IMR-90 (cell line): Measurements from ENCODE around the gene DNTT. TPM values are rescaled to one million over a fixed set of nuclear protein-coding genes. Genes with fewer than 3 reads are reported as not detected.

Source experiments
- ATAC-seq: fragments of 200-7000 bp; cut with Tn5 transposase; 2 replicates; pipeline ENCODE4 v1.9.1; 2020; ENCODE audit warnings: low read depth, mild to moderate bottlenecking, moderate library complexity
- BruUV-seq: library from RNA; stranded (reverse); fragments of 400-500 nt; replicated peaks from 2 replicates; lab custom pipeline; 2021; lab: Mats Ljungman, UMichigan
- CTCF ChIA-PET: fragments of 300-600 bp; formaldehyde crosslinking; extraction: SDS; loops from one replicate; lab custom pipeline; 2021; ENCODE audit warnings: antibody characterized with exemption; lab: Yijun Ruan, JAX
- POLR2A ChIA-PET: fragments of 300-600 bp; sonication (Branson Sonifier 250); formaldehyde crosslinking; loops from one replicate; lab custom pipeline; 2022; ENCODE audit warnings: antibody characterized with exemption; ENCODE audit not compliant: unreplicated experiment; lab: Charles Lee
- DNase-seq: peaks from one replicate; pipeline ENCODE4 v3.0.0; 2013
- H2AFZ ChIP-seq: replicated peaks from 2 replicates; pipeline ENCODE3; 2013; ENCODE audit warnings: low read length, mild to moderate bottlenecking; ENCODE audit not compliant: poor library complexity
- H2AK5ac ChIP-seq: 2 replicates; pipeline ENCODE4 v1.6.1; 2013; ENCODE audit warnings: low read depth, low read length, inconsistent platforms
- H2AK9ac ChIP-seq: replicated peaks from 2 replicates; pipeline ENCODE3; 2013; ENCODE audit warnings: mild to moderate bottlenecking, low read depth, low read length, moderate library complexity; ENCODE audit not compliant: poor library complexity
- H2BK120ac ChIP-seq: 2 replicates; pipeline ENCODE4 v1.6.1; 2013; ENCODE audit warnings: low read depth, low read length, inconsistent platforms
- H2BK15ac ChIP-seq: 3 replicates; pipeline ENCODE4 v1.6.1; 2013; ENCODE audit warnings: low read depth, low read length, inconsistent platforms
- H2BK20ac ChIP-seq: 2 replicates; pipeline ENCODE4 v1.6.1; 2013; ENCODE audit warnings: low read depth, mild to moderate bottlenecking, inconsistent platforms, low read length, moderate library complexity
- H2BK5ac ChIP-seq: 2 replicates; pipeline ENCODE4 v1.6.1; 2013; ENCODE audit warnings: mild to moderate bottlenecking, low read depth, low read length, inconsistent platforms; ENCODE audit not compliant: poor library complexity, severe bottlenecking
- H3K14ac ChIP-seq: replicated peaks from 2 replicates; pipeline ENCODE4 v1.6.1; 2013; ENCODE audit warnings: low read depth, low read length, inconsistent platforms
- H3K18ac ChIP-seq: 2 replicates; pipeline ENCODE4 v1.6.1; 2013; ENCODE audit warnings: low read depth, low read length, control low read depth
- H3K23ac ChIP-seq: 2 replicates; pipeline ENCODE4 v1.6.1; 2013; ENCODE audit warnings: low read depth, low read length, inconsistent platforms
- H3K27ac ChIP-seq: 2 replicates; pipeline ENCODE4 v1.5.1; 2013; ENCODE audit warnings: mild to moderate bottlenecking, control low read depth, low read length; ENCODE audit not compliant: insufficient read depth
- H3K27me3 ChIP-seq: 2 replicates; pipeline ENCODE4 v1.6.1; 2013; ENCODE audit warnings: low read length; ENCODE audit not compliant: control insufficient read depth, insufficient read depth
- H3K36me3 ChIP-seq: 2 replicates; pipeline ENCODE4 v1.6.1; 2013; ENCODE audit warnings: low read length, mixed read lengths; ENCODE audit not compliant: control insufficient read depth, insufficient read depth
- H3K4ac ChIP-seq: 2 replicates; pipeline ENCODE4 v1.6.1; 2013; ENCODE audit warnings: low read depth, low read length, inconsistent platforms
- H3K4me1 ChIP-seq: 2 replicates; pipeline ENCODE4 v1.6.1; 2013; ENCODE audit warnings: low read length, mixed read lengths; ENCODE audit not compliant: control insufficient read depth, insufficient read depth
- H3K4me2 ChIP-seq: 2 replicates; pipeline ENCODE4 v1.6.1; 2013; ENCODE audit warnings: low read depth, mild to moderate bottlenecking, control low read depth, low read length, moderate library complexity
- H3K4me3 ChIP-seq: 2 replicates; pipeline ENCODE4 v1.5.1; 2013; ENCODE audit warnings: low read depth, mild to moderate bottlenecking, control low read depth, low read length, moderate library complexity; ENCODE audit not compliant: insufficient read depth
- H3K56ac ChIP-seq: 2 replicates; pipeline ENCODE4 v1.6.1; 2013; ENCODE audit warnings: low read length, inconsistent platforms; ENCODE audit not compliant: insufficient read depth; ENCODE audit errors: extremely low read depth
- H3K79me1 ChIP-seq, 2 experiments: 2 replicates each; pipeline ENCODE4 v1.6.1; 2013; ENCODE audit warnings: low read length in 2 of 2, inconsistent platforms in 1 of 2, low read depth in 1 of 2
- H3K9ac ChIP-seq: 2 replicates; pipeline ENCODE4 v1.6.1; 2013; ENCODE audit warnings: low read depth, low read length, control low read depth
- H3K9me1 ChIP-seq: 2 replicates; pipeline ENCODE4 v1.6.1; 2013; ENCODE audit warnings: low read length, inconsistent platforms; ENCODE audit not compliant: insufficient read depth
- H3K9me3 ChIP-seq: 2 replicates; pipeline ENCODE4 v1.6.1; 2013; ENCODE audit warnings: low read length; ENCODE audit not compliant: control insufficient read depth, insufficient read depth
- H4K20me1 ChIP-seq: 2 replicates; pipeline ENCODE4 v1.6.1; 2013; ENCODE audit warnings: low read length, inconsistent platforms; ENCODE audit not compliant: insufficient read depth
- H4K5ac ChIP-seq: 2 replicates; pipeline ENCODE4 v1.6.1; 2013; ENCODE audit warnings: mild to moderate bottlenecking, low read depth, low read length, control low read depth
- H4K8ac ChIP-seq, 2 experiments: 2 replicates each; pipeline ENCODE4 v1.6.1; 2013; ENCODE audit warnings: low read depth in 2 of 2, low read length in 2 of 2, control low read depth in 1 of 2, inconsistent platforms in 1 of 2
- H4K91ac ChIP-seq: 2 replicates; pipeline ENCODE4 v1.6.1; 2013; ENCODE audit warnings: low read depth, low read length, inconsistent platforms; ENCODE audit not compliant: insufficient read depth
- BHLHE40 ChIP-seq: fragments of 150-350 bp; IDR thresholded peaks from 2 replicates; pipeline ENCODE4 v1.6.1; 2016; ENCODE audit warnings: mild to moderate bottlenecking, low read depth, low read length
- MAZ ChIP-seq: IDR thresholded peaks from 2 replicates; pipeline ENCODE4 v1.6.1; 2012; ENCODE audit warnings: low read depth, mild to moderate bottlenecking, low read length, improper control_type of control experiment, moderate library complexity, borderline replicate concordance
- MXI1 ChIP-seq: IDR thresholded peaks from 2 replicates; pipeline ENCODE4 v1.6.1; 2012; ENCODE audit warnings: low read depth, mild to moderate bottlenecking, low read length, moderate library complexity, borderline replicate concordance
- NFE2L2 ChIP-seq: fragments of 150-350 bp; IDR thresholded peaks from 2 replicates; pipeline ENCODE4 v1.6.1; 2016; ENCODE audit warnings: low read depth, mild to moderate bottlenecking, low read length
- POLR2A ChIP-seq: IDR thresholded peaks from 2 replicates; pipeline ENCODE4 v1.6.1; 2012; ENCODE audit warnings: mild to moderate bottlenecking, low read depth, low read length
- RFX5 ChIP-seq: IDR thresholded peaks from 2 replicates; pipeline ENCODE4 v1.8.0; 2012; ENCODE audit warnings: low read depth, mild to moderate bottlenecking, low read length, moderate library complexity
- SMC3 ChIP-seq: fragments of 150-350 bp; IDR thresholded peaks from 2 replicates; pipeline ENCODE4 v1.6.1; 2016; ENCODE audit warnings: low read depth, mild to moderate bottlenecking, antibody characterized with exemption, low read length, moderate library complexity
- USF2 ChIP-seq: fragments of 150-350 bp; IDR thresholded peaks from 2 replicates; pipeline ENCODE4 v1.6.1; 2017; ENCODE audit warnings: mild to moderate bottlenecking, antibody characterized with exemption, low read length, low read depth
- WGBS, 2 experiments: methylation state at CpG; one replicate each; pipeline versions ENCODE4 v1.1.5 to v1.1.7; 2013; ENCODE audit warnings: missing lambda C conversion rate in 2 of 2; ENCODE audit not compliant: insufficient read length in 1 of 2; ENCODE audit errors: extremely low coverage in 2 of 2; 5-methylcytosine and 5-hydroxymethylcytosine counted together
- dilution Hi-C: fragments of 300-500 bp; cut with HindIII; formaldehyde crosslinking; loops from one replicate; pipeline ENCODE4 v1.14.3; 2018; ENCODE audit warnings: low sequenced_read_pairs; ENCODE audit not compliant: unreplicated experiment
- in situ Hi-C: fragments of 300-500 bp; cut with MboI; formaldehyde crosslinking; loops from 3 replicates; pipeline ENCODE4 v1.14.3; 2019; ENCODE audit warnings: low sequenced_read_pairs, inconsistent platforms, mixed read lengths
- intact Hi-C: fragments of 100-400 bp; cut with micrococcal nuclease; formaldehyde crosslinking; loops from 2 replicates; pipeline ENCODE4 v1.10.0; 2022
- polyA plus RNA-seq, 3 experiments: library from polyadenylated mRNA; depleted of rRNA; stranded (reverse); fragments of >200 nt; gene quantifications; 2 replicates each; pipeline ENCODE4 v1.2.3, GENCODE V29; 2012; ENCODE audit warnings: low replicate concordance in 1 of 3
- total RNA-seq: library from RNA; depleted of rRNA; stranded (reverse); fragments of >200 nt; gene quantifications from 2 replicates; pipeline ENCODE4 v1.2.3, GENCODE V29; 2012

Gene DNTT
- total and polyA plus RNA-seq, 2 of the 4 experiments (the other 2 are of a cell fraction): not detected

- H3K9me3 ChIP-seq: no peaks in the 10 kb centered on the region
- H2BK120ac ChIP-seq: no peak overlapping the region
- no peak for TF ChIP-seq NFE2L2
- no peak for TF ChIP-seq RFX5
- TF ChIP-seq POLR2A: no peak
- TF ChIP-seq MAZ: no peak
- TF ChIP-seq USF2: no peak
- no peak for TF ChIP-seq MXI1
- no peak for TF ChIP-seq BHLHE40
- TF ChIP-seq SMC3: no peak
- BruUV-seq: no TSS peak
- H2AFZ ChIP-seq: no peak overlapping the region
- intact Hi-C loops (no loop called here), in situ Hi-C loops (no loop called here), dilution Hi-C loops (no loop called here)
- no peak overlapping the region for H3K9ac ChIP-seq
- no peak overlapping the region for H3K56ac ChIP-seq
- H4K20me1 ChIP-seq: no peaks in the 10 kb centered on the region
- H3K4me3 ChIP-seq: no peak overlapping the region
- H3K4ac ChIP-seq: no peak overlapping the region
- no peak overlapping the region for H3K18ac ChIP-seq
- H3K4me1 ChIP-seq: no peaks in the 10 kb centered on the region
- H4K5ac ChIP-seq: no peak overlapping the region
- H3K14ac ChIP-seq: no peak overlapping the region
- H3K9me1 ChIP-seq: no peaks in the 10 kb centered on the region
- 45% methylated on average over 2 of the region's 6 CpGs; no CpG with 5 or more reads in 1 of the 2 experiments for WGBS, 2 experiments
- H2BK5ac ChIP-seq: no peak overlapping the region
- ATAC-seq: no peak
- no peak overlapping the region for H2AK5ac ChIP-seq
- H2AK9ac ChIP-seq: no peak overlapping the region
- no peak for DNase-seq
- H3K27ac ChIP-seq: no peak overlapping the region
- H3K27me3 ChIP-seq: no peaks in the 10 kb centered on the region
- no peak overlapping the region for H2BK20ac ChIP-seq
- no peak overlapping the region for H2BK15ac ChIP-seq
- ChIA-PET POLR2A (no interaction called here), CTCF (no interaction called here)
- no peak overlapping the region for H3K4me2 ChIP-seq
- no peaks in the 10 kb centered on the region for H3K36me3 ChIP-seq
- no peak overlapping the region for H4K8ac ChIP-seq
- no peak overlapping the region for H3K23ac ChIP-seq
- H3K79me1 ChIP-seq: no peaks in the 10 kb centered on the region
- H4K91ac ChIP-seq: no peak overlapping the region
These were observed 34.6 kb upstream of the DNTT start for GRCh38 chr10:96269438-96270300.
